Measurements from ENCODE around the gene HHAT.
A peak's percentile ranks its signal among the peaks of the same experiment; 100 is the strongest.

Gene HHAT

DNA sequence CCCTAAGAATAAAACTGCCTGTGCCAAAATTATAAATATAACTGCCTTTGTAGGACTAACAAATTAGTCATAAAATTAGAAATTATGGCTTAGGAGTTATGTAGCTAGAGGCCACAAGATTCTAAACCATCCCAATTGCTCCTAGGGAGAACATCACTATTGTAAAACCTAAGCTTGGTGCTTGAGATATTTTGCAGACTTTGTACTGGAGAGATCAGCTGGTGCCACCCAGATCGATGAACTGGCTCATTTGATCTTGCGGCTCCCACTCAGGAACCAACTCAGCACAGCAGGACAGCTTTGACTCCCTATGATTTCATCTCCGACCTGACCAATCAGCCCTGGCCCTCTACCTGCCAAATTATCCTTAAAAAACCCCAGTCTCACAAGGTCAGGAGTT lies 30.6 kb downstream of the HHAT start:
- no peak for DNase-seq (ENCODE audit: low spot score)

- DNase-seq (ENCODE audit: low spot score) = peak; percentile 23
Measured at GRCh38 chr1:210360852-210361477, 32.3 kb downstream of the HHAT start.

- DNase-seq (ENCODE audit: low spot score) = no peak
Measured at GRCh38 chr1:210361665-210362064, 33.0 kb downstream of the HHAT start.

DNA sequence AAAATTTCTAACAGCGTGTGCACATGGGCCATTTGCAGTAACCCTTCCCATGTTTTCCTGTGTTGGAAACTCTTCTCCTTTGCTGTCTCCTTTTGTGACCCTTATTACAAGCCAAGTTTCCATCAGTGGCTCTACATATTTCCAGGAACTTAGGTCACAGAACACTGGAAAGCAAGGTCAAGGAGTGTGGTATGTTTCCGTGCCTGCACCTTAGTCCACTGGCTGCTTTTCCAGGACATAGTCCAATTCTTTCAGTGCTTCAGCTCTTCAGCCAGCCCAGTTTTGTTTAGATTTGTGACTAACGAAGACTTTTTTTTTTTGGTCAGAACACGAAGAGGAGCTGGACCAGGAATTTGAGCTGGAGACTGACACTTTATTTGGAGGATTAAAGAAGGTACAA lies 33.8 kb downstream of the HHAT start:
- DNase-seq (ENCODE audit: low spot score) = no peak

DNA sequence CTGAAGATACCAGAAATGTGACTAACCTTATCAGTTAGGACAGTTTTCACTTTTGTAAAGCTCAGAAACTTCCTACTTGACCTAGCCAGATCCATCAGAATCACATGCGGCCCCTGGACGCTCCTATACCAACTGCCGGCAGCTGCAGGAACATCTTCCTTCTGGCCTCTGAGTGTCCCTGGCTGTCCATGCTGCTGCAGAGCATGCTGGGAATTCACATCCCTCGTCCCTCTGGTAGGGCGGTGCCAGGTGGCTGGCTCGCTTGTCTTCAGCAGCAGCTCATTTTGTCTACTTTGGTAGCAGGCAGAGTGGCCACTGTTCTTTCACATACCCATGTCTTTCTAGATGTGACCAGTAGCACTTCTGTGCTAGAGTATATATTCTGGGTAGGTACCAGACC lies 34.4 kb downstream of the HHAT start:
- no peak for DNase-seq (ENCODE audit: low spot score)

GRCh38 chr1:210364479-210364878 lies 35.8 kb downstream of the HHAT start:
- DNase-seq (ENCODE audit: low spot score) = no peak

- no peak for DNase-seq (ENCODE audit: low spot score)
Measured at GRCh38 chr1:210366767-210367166, 38.1 kb downstream of the HHAT start.

DNA sequence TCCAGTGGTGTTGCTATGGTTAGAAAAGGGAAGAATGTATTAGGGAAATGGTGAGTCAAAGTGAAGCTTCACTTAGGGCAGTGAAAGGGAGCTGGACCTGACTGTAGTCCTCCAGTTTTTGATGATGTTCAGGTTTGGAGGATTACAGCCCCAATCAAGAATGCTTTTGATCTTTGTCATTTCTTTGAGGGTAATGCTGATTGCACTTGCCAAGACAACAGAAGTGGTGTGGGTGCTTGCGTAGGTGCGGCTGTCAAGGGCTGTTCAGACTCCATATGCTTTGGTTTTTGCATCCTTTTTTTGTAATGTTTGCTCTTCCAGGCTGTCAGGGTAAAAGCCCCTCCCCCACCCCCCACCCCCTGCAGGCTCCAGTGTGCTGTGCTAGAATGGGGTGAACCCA lies 38.9 kb downstream of the HHAT start:
- DNase-seq (ENCODE audit: low spot score) = no peak

- no peak for DNase-seq (ENCODE audit: low spot score)
Measured at GRCh38 chr1:210369425-210369824, 40.7 kb downstream of the HHAT start.

GRCh38 chr1:210371916-210372315 lies 43.2 kb downstream of the HHAT start:
- DNase-seq (ENCODE audit: low spot score) = no peak

DNA sequence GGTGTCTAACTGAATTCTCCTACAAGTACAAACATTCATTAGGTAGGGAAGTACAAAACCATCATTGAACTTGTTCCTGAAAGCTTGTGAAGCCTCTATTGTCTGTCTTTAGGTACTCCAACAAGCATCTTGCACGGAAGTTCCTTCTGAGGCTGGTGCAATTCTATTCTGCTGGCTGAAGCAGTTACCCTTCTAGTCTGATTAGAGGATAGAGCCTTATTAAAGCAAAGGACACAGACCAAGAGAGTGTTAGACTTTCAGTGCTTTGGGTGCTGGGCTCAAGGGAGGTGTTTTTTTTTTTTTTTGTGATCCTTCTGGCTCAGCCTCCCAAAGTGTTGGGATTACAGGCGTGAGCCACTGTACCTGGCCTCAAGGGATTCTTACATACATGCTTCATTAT lies 43.8 kb downstream of the HHAT start:
- no peak for DNase-seq (ENCODE audit: low spot score)

GRCh38 chr1:210372931-210373627 lies 44.4 kb downstream of the HHAT start:
- no peak for DNase-seq (ENCODE audit: low spot score)

DNA sequence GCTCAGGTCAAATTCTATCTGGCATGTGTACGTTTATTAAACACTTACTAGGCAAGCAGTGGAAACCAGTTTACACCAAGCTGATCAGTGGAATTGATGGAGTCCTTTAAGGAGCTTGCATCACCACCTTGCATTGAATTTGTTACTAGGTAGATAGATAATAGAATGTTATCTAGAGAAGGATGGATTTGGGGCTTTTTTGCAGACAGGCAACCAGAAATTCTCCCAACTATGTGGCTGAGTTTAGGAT lies 44.9 kb downstream of the HHAT start:
- DNase-seq (ENCODE audit: low spot score) = no peak

- DNase-seq (ENCODE audit: low spot score) = peak; percentile 90
Measured at GRCh38 chr1:210373878-210374599, 45.3 kb downstream of the HHAT start.

GRCh38 chr1:210374600-210374953 lies 45.9 kb downstream of the HHAT start:
- no peak for DNase-seq (ENCODE audit: low spot score)

- no peak for DNase-seq (ENCODE audit: low spot score)
Measured at GRCh38 chr1:210376836-210377372, 48.2 kb downstream of the HHAT start.

- no peak for DNase-seq (ENCODE audit: low spot score)
Measured at GRCh38 chr1:210377731-210378333, 49.1 kb downstream of the HHAT start.

- DNase-seq (ENCODE audit: low spot score) = no peak
Measured at GRCh38 chr1:210378736-210379135, 50.0 kb downstream of the HHAT start.

GRCh38 chr1:210381934-210382333 lies 53.2 kb downstream of the HHAT start:
- DNase-seq (ENCODE audit: low spot score) = no peak

- DNase-seq (ENCODE audit: low spot score) = no peak
Measured at GRCh38 chr1:210384625-210385024, 55.9 kb downstream of the HHAT start.

DNA sequence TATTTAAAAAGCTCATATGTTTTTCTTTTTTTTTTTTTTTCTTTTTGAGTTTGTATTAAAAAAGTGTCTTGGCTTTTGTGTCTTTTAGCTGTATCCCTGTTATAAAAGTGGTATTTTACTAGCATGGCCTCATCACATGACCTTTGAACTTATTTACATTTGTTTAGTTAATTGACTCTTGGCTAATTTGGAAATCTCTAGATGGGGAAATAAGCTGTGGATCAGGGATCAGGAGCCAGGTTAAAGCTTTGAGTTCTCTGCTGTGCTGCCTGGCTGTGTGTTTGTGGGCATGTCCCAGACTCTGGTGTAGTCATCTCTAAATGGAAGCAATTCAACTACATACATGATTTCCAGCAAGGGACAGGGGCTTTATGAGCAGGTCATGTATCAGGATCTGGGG lies 56.5 kb downstream of the HHAT start:
- DNase-seq (ENCODE audit: low spot score) = no peak

DNA sequence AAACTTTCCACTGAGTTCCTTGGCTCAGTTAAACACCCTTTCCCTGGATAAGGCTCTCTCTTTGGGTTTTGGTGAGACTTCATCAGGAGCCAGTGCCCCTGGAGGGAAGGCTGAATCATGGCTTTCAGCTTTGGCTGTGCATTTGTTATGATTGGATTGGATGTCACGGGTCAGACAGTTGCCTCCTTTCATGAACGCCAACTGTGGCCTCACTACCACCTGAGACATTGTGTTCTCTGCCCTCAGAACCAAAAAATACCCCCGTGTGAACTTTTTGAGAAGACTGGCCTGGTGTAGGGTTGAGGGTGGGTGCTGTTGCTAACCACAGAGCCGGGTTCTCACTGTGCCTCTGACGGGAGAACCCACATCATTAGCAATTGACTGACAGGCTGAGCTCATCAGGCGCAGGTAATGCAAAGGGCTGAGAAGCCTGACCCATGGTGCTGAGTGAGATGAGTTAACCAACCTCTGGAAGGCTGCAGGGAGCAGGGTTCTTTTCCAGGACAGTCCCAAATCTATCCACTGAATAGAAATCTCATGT lies 65.6 kb downstream of the HHAT start:
- DNase-seq (ENCODE audit: low spot score) = no peak

GRCh38 chr1:210396541-210396940 lies 67.8 kb downstream of the HHAT start:
- DNase-seq (ENCODE audit: low spot score) = no peak
